Effector memory CD8-positive, alpha-beta T cell (primary cell): ENCODE results near the gene TRABD2B.

Experiments used
- ATAC-seq: fragments of 150-1000 bp; cut with Tn5 transposase; replicated peaks from 2 replicates; pipeline ENCODE4 v1.10.0; 2021; ENCODE audit warnings: mild to moderate bottlenecking, moderate library complexity
- DNase-seq, 3 experiments: peaks; one replicate each; pipeline ENCODE4 v3.0.0; 2021
- H3K27ac Mint-ChIP-seq, 2 donors: one replicate each; pipeline ENCODE4 v1.8.0; 2022; ENCODE audit warnings: mild to moderate bottlenecking in 2 of 2, mixed read lengths in 2 of 2, moderate library complexity in 2 of 2
- H3K27me3 Mint-ChIP-seq, 2 donors: one replicate each; pipeline ENCODE4 v1.8.0; 2022; ENCODE audit warnings: mixed read lengths in 2 of 2
- H3K36me3 Mint-ChIP-seq: one replicate; pipeline ENCODE4 v1.8.0; 2022; ENCODE audit warnings: mild to moderate bottlenecking, moderate library complexity, mixed read lengths; ENCODE audit not compliant: insufficient read depth
- H3K4me1 Mint-ChIP-seq, 2 donors: one replicate each; pipeline ENCODE4 v1.8.0; 2022; ENCODE audit warnings: low read depth in 2 of 2, mixed read lengths in 2 of 2
- H3K4me3 Mint-ChIP-seq, 2 donors: one replicate each; pipeline ENCODE4 v1.8.0; 2022; ENCODE audit warnings: mild to moderate bottlenecking in 2 of 2, mixed read lengths in 2 of 2, moderate library complexity in 2 of 2
- H3K9me3 Mint-ChIP-seq, 2 donors: one replicate each; pipeline ENCODE4 v1.8.0; 2022; ENCODE audit warnings: mixed read lengths in 2 of 2

The TRABD2B gene

DNA sequence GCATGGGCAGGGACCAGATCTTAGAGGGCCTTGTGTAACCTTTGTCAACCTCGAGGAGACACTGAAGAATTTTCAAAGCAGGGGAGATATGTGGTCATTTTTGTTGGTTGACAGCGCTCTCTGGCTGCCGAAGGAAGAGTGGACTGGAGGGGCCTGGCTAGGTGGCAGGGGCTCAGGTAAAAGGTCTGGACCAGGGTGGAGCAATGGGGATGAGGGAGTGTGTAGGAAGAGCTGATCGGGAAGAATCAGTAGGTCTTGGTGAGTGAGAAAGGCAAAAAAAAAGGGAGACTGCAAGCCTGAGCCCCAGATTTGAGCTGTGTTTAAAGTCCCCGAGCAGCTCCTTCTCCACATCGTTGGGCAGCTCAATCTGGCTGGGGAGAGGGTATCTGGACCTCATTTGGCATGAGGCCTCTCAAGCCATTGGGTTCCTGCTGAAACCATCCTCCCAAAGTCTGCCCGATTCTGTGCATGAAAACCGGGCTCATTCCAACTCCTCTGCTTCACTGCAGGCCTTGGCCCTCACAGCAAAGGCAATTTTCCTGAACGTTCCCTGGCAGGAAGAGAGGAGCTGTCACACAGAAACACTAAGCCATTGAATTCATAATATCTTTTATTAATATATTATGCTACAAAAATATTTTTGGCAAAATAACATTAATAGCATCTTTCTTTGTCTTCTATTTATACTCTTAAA is 237.1 kb downstream of the TRABD2B start:
- Mint-ChIP-seq H3K9me3 (no peaks in the 10 kb centered on the region), H3K4me3 (no peak overlapping the region), H3K4me1 (no peaks in the 10 kb centered on the region), H3K27ac (no peak overlapping the region), H3K27me3 (peaks cover 41 to 56% of the 10 kb centered on the region in 2 donors), H3K36me3 (no peaks in the 10 kb centered on the region)
- no peak for ATAC-seq
- DNase-seq, result no peak

DNA sequence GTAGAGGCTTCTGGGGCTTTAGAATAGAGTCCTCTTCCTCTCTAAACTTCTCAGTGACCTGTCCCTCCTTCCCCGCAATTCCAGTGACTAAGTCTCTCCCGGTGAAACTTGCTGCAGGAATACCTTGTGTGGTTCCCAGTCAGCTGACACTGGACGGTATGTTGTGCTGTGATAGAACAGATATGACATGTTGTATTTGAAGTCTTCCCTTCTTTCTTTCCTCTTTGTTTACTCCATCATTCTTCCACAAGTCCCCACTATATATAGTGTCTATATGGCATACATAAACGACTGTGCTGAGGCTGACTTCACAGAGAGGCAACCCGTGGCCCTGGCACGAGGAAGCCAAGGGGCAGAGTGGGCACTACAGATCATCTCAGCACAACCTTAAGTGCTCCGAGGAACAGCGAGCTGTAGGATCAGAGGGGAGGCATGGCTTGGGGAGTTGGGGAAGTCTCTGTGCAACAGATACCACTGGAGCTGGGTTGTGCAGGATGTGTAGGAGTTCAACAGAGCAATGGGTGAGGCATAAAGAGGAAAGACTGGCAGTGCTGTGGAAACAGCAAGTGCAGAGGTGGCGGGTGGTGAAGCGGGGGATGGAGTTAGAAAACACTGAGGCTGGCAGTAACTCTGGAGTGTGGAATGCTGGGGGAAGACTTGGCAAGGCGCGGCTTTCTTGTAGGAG is 237.8 kb downstream of the TRABD2B start:
- Mint-ChIP-seq H3K4me3 (no peak overlapping the region), H3K36me3 (no peaks in the 10 kb centered on the region), H3K27me3 (peaks cover 41 to 55% of the 10 kb centered on the region in 2 donors), H3K27ac (no peak overlapping the region), H3K9me3 (no peaks in the 10 kb centered on the region), H3K4me1 (no peaks in the 10 kb centered on the region)
- ATAC-seq (no peak), DNase-seq (no peak)

DNA sequence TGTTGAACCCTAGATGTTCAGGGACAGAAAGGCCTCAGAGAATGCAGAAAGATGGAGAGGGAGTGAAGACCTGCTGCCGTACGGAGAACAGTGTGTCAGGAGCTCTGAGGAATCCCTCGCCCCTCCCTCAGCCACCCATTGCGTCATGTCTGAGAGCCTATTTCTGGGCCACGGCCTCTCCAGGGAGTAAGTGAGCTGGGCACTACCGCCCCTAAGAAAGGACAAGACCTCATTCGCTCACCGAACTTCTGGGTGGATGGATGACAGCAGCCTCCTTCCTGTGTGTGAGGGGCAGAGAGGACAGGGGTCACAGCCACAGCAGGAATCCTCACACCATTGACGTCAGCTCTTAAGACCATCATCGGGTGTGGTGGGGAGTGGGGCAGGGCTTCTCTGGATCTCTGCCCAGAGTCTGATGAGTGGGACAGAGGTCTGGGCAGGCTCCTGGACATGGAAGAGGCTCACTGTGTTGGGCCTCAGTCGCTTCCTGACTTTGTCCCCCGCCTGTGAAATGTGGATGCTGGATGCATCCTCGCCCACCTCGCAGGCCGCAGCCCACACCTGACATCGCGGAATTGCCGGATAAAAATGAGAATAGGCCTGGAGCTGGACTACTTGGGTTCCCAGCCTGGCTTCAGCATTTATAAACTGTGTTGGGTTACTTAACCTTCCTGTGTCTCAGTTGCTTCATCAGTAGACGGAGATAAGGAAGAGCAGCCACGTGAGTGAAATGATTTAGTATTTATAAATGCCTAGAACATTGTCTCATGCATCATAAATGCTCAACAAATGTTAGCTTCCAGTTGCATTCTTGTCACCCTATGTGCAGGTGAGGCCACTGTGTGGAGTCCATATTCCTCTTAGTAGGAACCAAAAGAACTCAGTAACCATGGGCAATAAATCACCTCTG is 238.6 kb downstream of the TRABD2B start:
- Mint-ChIP-seq H3K9me3 (no peaks in the 10 kb centered on the region), H3K4me3 (no peak overlapping the region), H3K27me3 (peaks cover 41 to 57% of the 10 kb centered on the region in 2 donors), H3K4me1 (no peaks in the 10 kb centered on the region), H3K36me3 (no peaks in the 10 kb centered on the region), H3K27ac (peak overlapping the region in 1 of 2 donors; percentile 20)
- ATAC-seq (no peak), DNase-seq (no peak)

DNA sequence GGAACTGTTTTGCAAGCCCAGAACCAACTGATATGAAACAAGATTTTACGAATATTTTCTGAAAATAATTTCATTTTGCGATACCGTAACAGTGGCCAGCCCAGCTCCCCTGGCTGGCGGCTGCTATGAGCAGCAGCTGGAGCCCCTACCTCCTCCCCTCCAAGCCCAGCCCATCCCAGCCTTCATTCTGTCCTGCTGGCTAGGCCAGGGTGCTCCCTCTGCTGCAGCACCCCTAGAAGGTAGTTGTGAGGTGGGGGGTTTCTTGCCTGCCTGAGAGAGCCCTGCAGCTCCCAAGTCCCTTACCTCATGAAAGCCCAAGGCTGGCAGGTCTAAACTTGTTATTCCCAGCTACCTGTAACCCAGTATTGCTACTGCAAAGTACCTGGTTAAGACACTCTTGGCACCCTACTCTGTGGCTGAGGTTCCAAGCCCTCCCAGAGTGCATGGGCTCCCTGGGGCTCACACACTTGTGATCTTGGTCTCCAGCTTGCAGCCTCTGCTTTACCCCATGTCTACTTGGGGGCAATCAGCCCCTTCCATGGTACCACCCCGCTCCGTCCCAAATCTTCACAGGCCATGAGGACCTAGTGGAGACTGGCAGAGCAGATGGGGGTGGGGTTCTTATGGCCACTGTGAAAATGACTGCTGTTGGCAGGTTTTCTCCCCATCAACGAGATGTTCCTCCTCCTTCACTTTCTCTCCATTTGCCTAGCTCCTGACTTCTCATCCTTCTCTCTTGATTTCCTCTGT is 239.8 kb downstream of the TRABD2B start:
- H3K27ac Mint-ChIP-seq, result peak overlapping the region in 1 of 2 donors; percentile 20
- no peak for DNase-seq
- H3K9me3 Mint-ChIP-seq, result no peaks in the 10 kb centered on the region
- H3K27me3 Mint-ChIP-seq, result peaks cover 44 to 62% of the 10 kb centered on the region in 2 donors
- H3K4me3 Mint-ChIP-seq, result no peak overlapping the region
- no peaks in the 10 kb centered on the region for H3K4me1 Mint-ChIP-seq
- H3K36me3 Mint-ChIP-seq, result no peaks in the 10 kb centered on the region
- ATAC-seq, result no peak

DNA sequence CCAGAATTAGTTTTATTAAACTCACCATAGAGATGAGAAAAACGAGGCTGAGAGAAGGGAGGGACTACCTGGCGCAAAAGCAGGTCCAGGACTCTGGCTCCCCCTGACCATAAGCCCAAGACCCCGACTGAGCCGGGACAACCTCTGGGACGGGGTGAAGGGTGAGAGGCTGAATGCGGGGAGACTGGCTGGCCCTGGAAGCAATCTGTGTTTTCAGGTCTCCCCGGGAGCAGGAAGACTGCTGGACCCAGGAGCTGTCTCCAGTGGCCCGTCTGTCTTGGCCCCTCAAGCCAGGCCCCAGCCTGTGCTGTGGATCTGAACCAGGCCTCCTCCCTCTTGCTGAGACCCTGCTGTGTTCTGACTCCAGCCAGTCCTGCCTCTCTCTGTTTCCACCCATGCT is 240.8 kb downstream of the TRABD2B start:
- peak overlapping the region in 1 of 2 donors; percentile 7 for H3K27ac Mint-ChIP-seq
- no peaks in the 10 kb centered on the region for H3K4me1 Mint-ChIP-seq
- no peak overlapping the region for H3K4me3 Mint-ChIP-seq
- no peaks in the 10 kb centered on the region for H3K36me3 Mint-ChIP-seq
- peaks cover 41 to 56% of the 10 kb centered on the region in 2 donors for H3K27me3 Mint-ChIP-seq
- no peaks in the 10 kb centered on the region for H3K9me3 Mint-ChIP-seq
- no peak for ATAC-seq
- no peak for DNase-seq

DNA sequence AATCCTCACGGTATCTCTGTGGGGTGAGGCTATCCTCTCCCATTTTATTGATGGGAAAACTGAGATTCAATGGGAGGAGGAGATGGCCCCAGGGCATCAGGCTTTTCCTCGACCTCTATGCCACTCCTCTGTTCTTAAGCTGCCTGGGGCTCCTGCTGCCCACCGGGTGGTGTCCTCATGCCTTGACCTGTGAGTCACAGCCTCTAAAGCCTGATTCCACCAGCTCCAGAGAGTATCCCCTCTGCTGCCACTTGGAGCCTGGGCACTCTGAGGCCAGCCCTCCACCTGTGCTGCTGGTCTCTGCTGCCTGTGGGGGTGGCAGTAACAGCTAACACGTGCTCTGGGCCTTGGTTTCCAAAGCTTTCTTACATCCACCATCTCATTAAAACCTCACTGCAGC is 241.2 kb downstream of the TRABD2B start:
- ATAC-seq, result no peak
- peaks cover 41 to 54% of the 10 kb centered on the region in 2 donors for H3K27me3 Mint-ChIP-seq
- H3K4me3 Mint-ChIP-seq, result no peak overlapping the region
- no peaks in the 10 kb centered on the region for H3K4me1 Mint-ChIP-seq
- no peaks in the 10 kb centered on the region for H3K36me3 Mint-ChIP-seq
- no peaks in the 10 kb centered on the region for H3K9me3 Mint-ChIP-seq
- no peak overlapping the region for H3K27ac Mint-ChIP-seq
- no peak for DNase-seq

DNA sequence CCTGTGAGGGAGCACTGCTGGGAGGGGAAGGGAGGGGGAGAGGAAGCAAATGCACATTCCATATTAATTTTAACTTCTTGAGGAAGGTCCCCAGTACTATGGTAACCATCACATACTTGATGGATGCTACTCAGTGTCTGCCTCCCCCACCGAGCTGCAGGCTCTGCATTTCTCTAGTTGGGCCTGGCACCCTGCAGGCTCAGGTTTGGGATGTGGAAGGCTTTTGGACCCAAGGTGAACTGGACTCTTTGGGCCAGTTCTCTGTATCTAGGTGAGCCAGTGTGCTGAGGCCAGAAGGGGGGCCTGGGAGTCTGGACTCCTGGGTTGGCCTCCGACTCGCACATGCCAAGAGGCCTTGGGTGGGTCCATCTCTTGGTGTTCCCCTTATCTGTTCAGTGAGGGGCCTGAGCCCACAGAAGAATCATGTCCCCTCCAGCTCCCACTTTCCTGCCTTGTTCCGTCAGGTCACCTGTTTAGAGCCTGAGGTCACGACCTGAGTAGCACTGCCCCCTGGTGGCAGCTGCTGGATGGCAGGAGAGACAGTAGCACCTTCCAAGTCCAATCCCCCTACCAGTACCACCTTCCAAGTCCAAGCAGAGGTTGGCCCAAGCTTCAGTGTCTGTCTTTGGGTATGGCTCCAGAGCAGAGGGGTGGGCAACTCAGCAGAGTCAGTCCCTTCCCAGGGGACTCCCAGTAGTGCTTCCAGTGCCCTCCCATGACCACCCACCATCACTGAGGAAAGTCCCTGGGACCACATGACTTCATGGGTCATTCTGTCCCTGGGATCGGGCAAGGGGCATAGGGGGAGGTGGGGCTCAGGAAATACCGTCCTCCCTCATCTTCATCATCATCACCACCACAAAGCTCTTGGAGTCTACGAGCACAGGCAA is 241.8 kb downstream of the TRABD2B start:
- H3K27ac Mint-ChIP-seq, result no peak overlapping the region
- ATAC-seq (no peak), DNase-seq (peak; percentile 21 to 37 (median 24))
- no peaks in the 10 kb centered on the region for H3K36me3 Mint-ChIP-seq
- peaks cover 43 to 55% of the 10 kb centered on the region in 2 donors for H3K27me3 Mint-ChIP-seq
- no peaks in the 10 kb centered on the region for H3K4me1 Mint-ChIP-seq
- no peak overlapping the region for H3K4me3 Mint-ChIP-seq
- no peaks in the 10 kb centered on the region for H3K9me3 Mint-ChIP-seq

DNA sequence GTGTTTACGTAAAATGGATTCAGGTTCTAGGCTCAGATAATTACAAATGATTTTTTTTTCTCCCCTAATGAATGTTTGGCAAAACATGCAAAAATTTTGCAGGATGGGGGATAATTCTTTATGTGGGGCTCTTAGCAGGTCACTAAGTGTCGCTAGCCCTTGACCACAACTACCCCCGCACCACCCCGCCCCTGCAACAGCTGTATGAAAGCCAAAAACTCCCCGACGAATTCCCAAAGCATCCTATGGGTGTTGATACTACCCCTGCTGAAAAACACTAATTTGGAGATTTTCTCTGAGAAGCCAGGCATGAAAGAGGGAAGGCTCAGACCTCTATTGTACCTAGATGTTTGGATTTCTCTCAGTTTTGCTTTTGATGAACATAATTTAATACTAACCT is 243.0 kb downstream of the TRABD2B start:
- Mint-ChIP-seq H3K36me3 (no peaks in the 10 kb centered on the region), H3K27me3 (peaks cover 39 to 47% of the 10 kb centered on the region in 2 donors), H3K4me3 (no peak overlapping the region), H3K27ac (no peak overlapping the region), H3K9me3 (no peaks in the 10 kb centered on the region), H3K4me1 (no peaks in the 10 kb centered on the region)
- ATAC-seq (no peak), DNase-seq (no peak)

DNA sequence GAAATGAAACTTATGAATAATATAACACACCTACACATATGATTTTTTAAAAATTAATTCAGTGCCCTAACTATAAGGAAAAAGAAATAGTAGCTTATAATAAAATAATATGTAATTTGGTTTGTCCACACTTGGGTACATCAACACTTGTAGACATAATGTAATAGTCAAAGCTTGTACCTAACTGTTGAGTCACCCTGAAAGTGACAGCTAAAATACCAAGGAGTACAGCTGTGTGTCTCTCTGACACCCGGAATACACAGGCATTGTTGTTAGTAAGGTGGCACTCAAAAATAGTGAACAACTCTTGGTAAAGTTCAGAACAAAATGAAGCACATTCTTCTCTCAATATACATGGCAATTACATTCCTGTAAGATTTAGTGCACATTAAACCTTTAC is 243.4 kb downstream of the TRABD2B start:
- Mint-ChIP-seq H3K9me3 (no peaks in the 10 kb centered on the region), H3K4me3 (no peak overlapping the region), H3K4me1 (no peaks in the 10 kb centered on the region), H3K36me3 (no peaks in the 10 kb centered on the region), H3K27ac (no peak overlapping the region), H3K27me3 (peaks cover 36 to 43% of the 10 kb centered on the region in 2 donors)
- DNase-seq (no peak), ATAC-seq (no peak)

DNA sequence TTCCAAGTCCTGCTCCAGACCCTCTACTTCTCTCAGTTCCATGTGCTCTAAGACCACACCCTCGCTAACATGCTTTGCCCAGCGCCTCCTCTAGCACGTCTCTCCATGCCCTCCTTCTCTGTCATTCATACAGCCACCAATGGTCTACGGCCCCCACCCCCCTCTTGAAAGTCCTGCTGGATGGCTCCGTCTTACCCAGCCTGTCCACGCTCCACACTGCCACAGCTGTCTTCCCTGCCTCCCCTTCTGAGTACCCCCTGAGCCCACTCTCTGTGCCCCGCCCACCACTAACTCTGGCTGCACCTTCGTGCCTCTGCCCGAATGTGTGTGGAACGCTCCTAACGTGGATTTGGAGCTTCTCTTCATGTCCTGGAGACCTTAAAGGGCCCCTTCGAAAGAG is 244.6 kb downstream of the TRABD2B start:
- DNase-seq (no peak), ATAC-seq (no peak)
- Mint-ChIP-seq H3K4me1 (no peaks in the 10 kb centered on the region), H3K27me3 (peaks cover 30 to 36% of the 10 kb centered on the region in 2 donors), H3K36me3 (no peaks in the 10 kb centered on the region), H3K9me3 (no peaks in the 10 kb centered on the region), H3K27ac (no peak overlapping the region), H3K4me3 (no peak overlapping the region)

DNA sequence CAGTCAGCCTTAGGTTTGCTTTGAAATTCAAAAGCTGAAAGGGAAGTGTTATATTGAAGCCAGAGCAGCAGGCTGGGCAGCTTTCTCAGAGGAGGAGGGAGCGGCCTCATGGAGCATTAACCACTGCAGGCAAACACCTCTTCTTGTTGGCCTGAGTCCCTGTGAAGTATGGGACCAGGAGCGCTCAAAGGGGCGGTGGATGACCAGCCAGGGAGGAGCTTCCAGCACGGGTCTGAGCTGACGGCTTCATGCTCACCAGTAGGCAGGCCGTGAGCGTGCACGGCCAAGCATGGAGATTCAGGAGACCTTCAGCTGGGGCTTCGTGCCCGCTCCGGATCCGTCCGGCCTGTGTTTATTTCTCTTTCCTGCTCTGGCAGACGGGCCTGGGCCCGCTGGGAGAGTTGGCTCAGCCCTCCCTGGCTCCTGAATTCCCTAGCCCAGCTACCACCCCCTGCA is 245.2 kb downstream of the TRABD2B start:
- no peak for DNase-seq
- ATAC-seq, result no peak
- Mint-ChIP-seq H3K27me3 (peaks cover 27 to 31% of the 10 kb centered on the region in 2 donors), H3K4me3 (no peak overlapping the region), H3K9me3 (no peaks in the 10 kb centered on the region), H3K4me1 (no peaks in the 10 kb centered on the region), H3K27ac (no peak overlapping the region), H3K36me3 (no peaks in the 10 kb centered on the region)

DNA sequence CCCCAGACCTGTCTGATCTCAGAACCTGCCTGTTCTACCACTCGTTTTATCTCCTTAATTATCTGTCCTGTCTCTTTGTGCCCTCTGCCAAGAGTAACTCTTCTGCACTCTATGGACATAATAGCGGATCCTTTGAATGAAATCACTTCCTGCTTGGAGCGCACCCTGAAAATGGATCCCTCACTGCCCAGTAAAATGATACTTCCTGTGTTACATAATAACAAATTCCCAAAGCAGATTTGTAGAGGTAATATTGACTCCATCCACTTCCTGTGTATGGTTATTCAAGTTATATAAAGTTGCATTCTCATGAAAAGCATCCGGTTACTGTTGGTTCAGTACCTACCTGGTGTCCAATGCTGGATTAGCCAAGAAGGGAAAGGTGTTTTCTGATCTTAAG is 246.0 kb downstream of the TRABD2B start:
- H3K27me3 Mint-ChIP-seq, result peaks cover 18 to 22% of the 10 kb centered on the region in 2 donors
- DNase-seq, result no peak
- no peaks in the 10 kb centered on the region for H3K9me3 Mint-ChIP-seq
- H3K27ac Mint-ChIP-seq, result no peak overlapping the region
- no peaks in the 10 kb centered on the region for H3K36me3 Mint-ChIP-seq
- no peak for ATAC-seq
- H3K4me3 Mint-ChIP-seq, result no peak overlapping the region
- H3K4me1 Mint-ChIP-seq, result no peaks in the 10 kb centered on the region
